SIG-M5 (cell line): ENCODE results near the gene LRMDA.

Experiments used
- DNase-seq: peaks from one replicate; lab custom pipeline; 2025; lab: John Stamatoyannopoulos, UW

The LRMDA gene

GRCh38 chr10:76086761-76087639 lies 655.6 kb downstream of the LRMDA start:
- DNase-seq = no peak

GRCh38 chr10:76088008-76088407 lies 656.6 kb downstream of the LRMDA start:
- no peak for DNase-seq

GRCh38 chr10:76088980-76089379 lies 657.6 kb downstream of the LRMDA start:
- no peak for DNase-seq

- DNase-seq = no peak
These were observed 658.2 kb downstream of the LRMDA start for GRCh38 chr10:76089556-76090180.

- DNase-seq = no peak
These were observed 660.5 kb downstream of the LRMDA start for GRCh38 chr10:76091926-76092325.

- DNase-seq = no peak
These were observed 675.2 kb downstream of the LRMDA start for GRCh38 chr10:76106611-76107010.

- DNase-seq = no peak
These were observed 677.3 kb downstream of the LRMDA start for GRCh38 chr10:76108563-76109359.

GRCh38 chr10:76111404-76111803 lies 680.0 kb downstream of the LRMDA start:
- no peak for DNase-seq

GRCh38 chr10:76111986-76112825 lies 680.8 kb downstream of the LRMDA start:
- no peak for DNase-seq

- DNase-seq = no peak
These were observed 681.4 kb downstream of the LRMDA start for GRCh38 chr10:76112826-76113150.

GRCh38 chr10:76113952-76114351 lies 682.5 kb downstream of the LRMDA start:
- DNase-seq = no peak

GRCh38 chr10:76114581-76115001 lies 683.2 kb downstream of the LRMDA start:
- no peak for DNase-seq

- DNase-seq = no peak
These were observed 683.7 kb downstream of the LRMDA start for GRCh38 chr10:76115131-76115470.

- DNase-seq = no peak
These were observed 684.2 kb downstream of the LRMDA start for GRCh38 chr10:76115471-76116155.

GRCh38 chr10:76116523-76116922 lies 685.1 kb downstream of the LRMDA start:
- no peak for DNase-seq

- DNase-seq = no peak
These were observed 686.5 kb downstream of the LRMDA start for GRCh38 chr10:76117949-76118348.

GRCh38 chr10:76119036-76119435 lies 687.6 kb downstream of the LRMDA start:
- DNase-seq = no peak

GRCh38 chr10:76119515-76119914 lies 688.1 kb downstream of the LRMDA start:
- no peak for DNase-seq

- no peak for DNase-seq
These were observed 690.6 kb downstream of the LRMDA start for GRCh38 chr10:76122056-76122455.

GRCh38 chr10:76124280-76124679 lies 692.9 kb downstream of the LRMDA start:
- no peak for DNase-seq

GRCh38 chr10:76125900-76126299 lies 694.5 kb downstream of the LRMDA start:
- DNase-seq = no peak
